ENCODE measurements around the gene SRPRB.

DNA sequence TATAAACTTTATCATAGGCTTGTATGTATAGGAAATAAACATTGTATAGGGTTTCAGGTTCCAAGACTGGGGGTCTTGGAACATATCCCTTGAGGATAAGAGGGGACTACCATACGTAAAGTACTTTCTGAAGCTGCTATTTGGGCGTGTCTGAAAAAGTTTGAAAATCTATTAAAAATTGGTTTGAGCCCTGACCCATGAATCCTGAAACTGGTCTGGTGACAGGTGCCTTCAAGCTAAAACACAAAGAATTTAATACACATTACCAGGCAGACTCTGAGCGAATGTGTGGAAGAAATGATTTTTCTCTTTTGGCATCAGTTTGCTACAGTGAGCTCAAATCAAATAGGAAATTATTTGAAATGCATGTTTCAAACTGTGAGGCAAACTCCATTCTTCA, 43.1 kb upstream of the SRPRB start:
- TF ChIP-seq, protein P1, sequence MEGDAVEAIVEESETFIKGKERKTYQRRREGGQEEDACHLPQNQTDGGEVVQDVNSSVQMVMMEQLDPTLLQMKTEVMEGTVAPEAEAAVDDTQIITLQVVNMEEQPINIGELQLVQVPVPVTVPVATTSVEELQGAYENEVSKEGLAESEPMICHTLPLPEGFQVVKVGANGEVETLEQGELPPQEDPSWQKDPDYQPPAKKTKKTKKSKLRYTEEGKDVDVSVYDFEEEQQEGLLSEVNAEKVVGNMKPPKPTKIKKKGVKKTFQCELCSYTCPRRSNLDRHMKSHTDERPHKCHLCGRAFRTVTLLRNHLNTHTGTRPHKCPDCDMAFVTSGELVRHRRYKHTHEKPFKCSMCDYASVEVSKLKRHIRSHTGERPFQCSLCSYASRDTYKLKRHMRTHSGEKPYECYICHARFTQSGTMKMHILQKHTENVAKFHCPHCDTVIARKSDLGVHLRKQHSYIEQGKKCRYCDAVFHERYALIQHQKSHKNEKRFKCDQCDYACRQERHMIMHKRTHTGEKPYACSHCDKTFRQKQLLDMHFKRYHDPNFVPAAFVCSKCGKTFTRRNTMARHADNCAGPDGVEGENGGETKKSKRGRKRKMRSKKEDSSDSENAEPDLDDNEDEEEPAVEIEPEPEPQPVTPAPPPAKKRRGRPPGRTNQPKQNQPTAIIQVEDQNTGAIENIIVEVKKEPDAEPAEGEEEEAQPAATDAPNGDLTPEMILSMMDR (IDR thresholded peaks at IDR 0.05; ENCODE audit: extremely low read depth in 1 of 2, insufficient read depth in 1 of 2, low read depth in 1 of 2, low read length in 2 of 2): no peak
- TF ChIP-seq POLR2A (IDR thresholded peaks at IDR 0.05; ENCODE audit: low read depth, low read length): no peak
- no peak for TF ChIP-seq MAX (IDR thresholded peaks at IDR 0.05; ENCODE audit: insufficient read depth, insufficient read length)
- no peak for TF ChIP-seq POLR2AphosphoS5 (IDR thresholded peaks at IDR 0.05; ENCODE audit: insufficient read depth, low read depth, low read length)
- TF ChIP-seq MYC (IDR thresholded peaks at IDR 0.05; ENCODE audit: low read depth, low read length): no peak
- no peak for TF ChIP-seq EZH2 (IDR thresholded peaks at IDR 0.05; ENCODE audit: borderline replicate concordance, low read depth, low read length, severe bottlenecking)
- no peak for TF ChIP-seq GATA2 (IDR thresholded peaks at IDR 0.05; ENCODE audit: insufficient read depth, insufficient read length, low read depth, low read length)
